ENCODE results near the gene SYNGAP1. TPM values are rescaled to one million over a fixed set of nuclear protein-coding genes. Genes with fewer than 3 reads are reported as not detected.

Gene SYNGAP1
- total RNA-seq, 1 experiment from 2014 or later, result 29.0 TPM

GRCh38 chr6:33428966-33429749, 9.3 kb downstream of the SYNGAP1 start:
- in situ Hi-C loops (cut with HindIII; ENCODE audit: low pct_unique_long_range_greater_than_20kb, low sequenced_read_pairs) (no loop called here), intact Hi-C loops (cut with micrococcal nuclease; ENCODE audit: unreplicated experiment) (no loop called here)
- POLR2A ChIA-PET, result no interaction called here
- CTCF ChIA-PET, result no interaction called here
- Histone ChIP-seq H3K36me3 (ENCODE audit: control insufficient read depth, insufficient read depth, low read length) (no peaks in the 10 kb centered on the region), H3K27ac (ENCODE audit: low read length) (peak overlapping the region; percentile 20; the same call in 1 of the 2 replicates), H3K4me3 (ENCODE audit: low read depth in 2 of 2, low read length in 2 of 2) (no peak overlapping the region), H3K4me1 (ENCODE audit: control insufficient read depth, insufficient read depth, low read length) (peaks cover 37% of the 10 kb centered on the region), H3K27me3 (ENCODE audit: control insufficient read depth, insufficient read depth, low read length) (no peaks in the 10 kb centered on the region), H3K9me3 (ENCODE audit: control insufficient read depth, insufficient read depth, low read depth, low read length) (no peaks in the 10 kb centered on the region)
- TSS peak; percentile 65 for BruUV-seq (replicated peaks)
- DNase-seq (ENCODE audit: low read depth, low spot score) (no peak), ATAC-seq (no peak)
- TF ChIP-seq REST (IDR thresholded peaks at IDR 0.05; ENCODE audit: insufficient read depth in 1 of 2, low read depth in 2 of 2, low read length in 1 of 2) (no peak), CTCF (IDR thresholded peaks at IDR 0.05) (no peak), SIN3A (IDR thresholded peaks at IDR 0.05; ENCODE audit: borderline replicate concordance, insufficient read depth, low read depth, low read length) (no peak), POLR2AphosphoS5 (IDR thresholded peaks at IDR 0.05; ENCODE audit: low read depth, low read length) (no peak), TCF7L2 (IDR thresholded peaks at IDR 0.05; ENCODE audit: low read depth, low read length) (no peak)

GRCh38 chr6:33429750-33430052, 9.8 kb downstream of the SYNGAP1 start:
- no peak for DNase-seq (ENCODE audit: low read depth, low spot score)
- CTCF ChIA-PET, result no interaction called here
- TF ChIP-seq CTCF (IDR thresholded peaks at IDR 0.05) (no peak), REST (IDR thresholded peaks at IDR 0.05; ENCODE audit: insufficient read depth in 1 of 2, low read depth in 2 of 2, low read length in 1 of 2) (no peak), TCF7L2 (IDR thresholded peaks at IDR 0.05; ENCODE audit: low read depth, low read length) (no peak), SIN3A (IDR thresholded peaks at IDR 0.05; ENCODE audit: borderline replicate concordance, insufficient read depth, low read depth, low read length) (no peak), POLR2AphosphoS5 (IDR thresholded peaks at IDR 0.05; ENCODE audit: low read depth, low read length) (no peak)
- Histone ChIP-seq H3K27me3 (ENCODE audit: control insufficient read depth, insufficient read depth, low read length) (no peaks in the 10 kb centered on the region), H3K36me3 (ENCODE audit: control insufficient read depth, insufficient read depth, low read length) (no peaks in the 10 kb centered on the region), H3K4me3 (ENCODE audit: low read depth in 2 of 2, low read length in 2 of 2) (no peak overlapping the region), H3K27ac (ENCODE audit: low read length) (no peak overlapping the region), H3K9me3 (ENCODE audit: control insufficient read depth, insufficient read depth, low read depth, low read length) (no peaks in the 10 kb centered on the region), H3K4me1 (ENCODE audit: control insufficient read depth, insufficient read depth, low read length) (peaks cover 36% of the 10 kb centered on the region)
- POLR2A ChIA-PET, result no interaction called here
- intact Hi-C loops (cut with micrococcal nuclease; ENCODE audit: unreplicated experiment) (no loop called here), in situ Hi-C loops (cut with HindIII; ENCODE audit: low pct_unique_long_range_greater_than_20kb, low sequenced_read_pairs) (no loop called here)
- BruUV-seq (replicated peaks), result no TSS peak
- ATAC-seq, result no peak

Data from Panc1 (cell line).